ENCODE data around the gene GNAO1.
A peak's percentile ranks its signal among the peaks of the same experiment; 100 is the strongest.

Gene GNAO1

GRCh38 chr16:56191156-56191815 lies at the start of gene GNAO1:
GNAO1 (plus strand) TSS chr16:56191489; CDS start chr16:56192236, 747 bp downstream.
- DNase-seq = peak; percentile 92

GRCh38 chr16:56143666-56144065 lies 47.6 kb upstream of the GNAO1 start:
- DNase-seq = no peak

GRCh38 chr16:56145369-56145768 lies 45.9 kb upstream of the GNAO1 start:
- no peak for DNase-seq

GRCh38 chr16:56151621-56152020 lies 39.7 kb upstream of the GNAO1 start:
- no peak for DNase-seq

DNA sequence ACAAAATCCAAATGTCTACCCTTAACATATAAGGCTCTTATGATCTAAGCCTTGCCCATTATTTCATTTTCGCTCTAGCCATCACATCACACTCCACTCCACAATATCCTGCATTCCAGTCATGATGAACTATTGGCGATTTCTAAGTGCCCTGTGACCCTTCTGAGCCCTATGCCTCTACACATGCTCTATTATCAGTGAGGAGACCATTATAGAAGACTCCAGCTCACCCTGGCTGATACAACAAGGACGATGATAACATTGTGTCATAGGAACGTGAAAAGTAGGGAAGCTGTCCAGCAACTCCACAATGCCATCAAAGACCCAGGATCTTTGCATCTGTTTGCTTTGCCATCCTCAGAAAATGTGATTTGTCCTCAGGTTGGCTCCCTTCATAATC lies 29.6 kb upstream of the GNAO1 start:
- no peak for DNase-seq

GRCh38 chr16:56163089-56163488 lies 28.2 kb upstream of the GNAO1 start:
- DNase-seq = no peak

DNA sequence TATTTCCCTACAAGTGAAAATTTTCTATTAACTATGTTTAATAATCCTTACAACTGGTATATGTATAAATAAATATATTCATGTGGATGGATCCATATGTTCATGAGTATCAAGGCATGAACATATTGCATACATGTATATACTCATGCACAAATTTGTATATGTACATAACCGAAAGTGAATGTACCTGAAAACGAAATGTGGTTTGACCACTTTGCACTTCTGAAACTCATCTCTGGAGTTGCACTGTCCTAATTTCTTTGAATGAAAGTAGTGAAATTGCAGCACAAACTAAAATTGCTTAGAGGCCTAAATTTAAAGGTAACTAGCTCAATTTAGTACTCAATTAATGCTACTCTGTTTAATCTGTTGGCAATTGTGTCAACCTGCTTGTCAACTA lies 27.4 kb upstream of the GNAO1 start:
- no peak for DNase-seq

- no peak for DNase-seq
These were observed 26.7 kb upstream of the GNAO1 start for GRCh38 chr16:56164636-56165035.

DNA sequence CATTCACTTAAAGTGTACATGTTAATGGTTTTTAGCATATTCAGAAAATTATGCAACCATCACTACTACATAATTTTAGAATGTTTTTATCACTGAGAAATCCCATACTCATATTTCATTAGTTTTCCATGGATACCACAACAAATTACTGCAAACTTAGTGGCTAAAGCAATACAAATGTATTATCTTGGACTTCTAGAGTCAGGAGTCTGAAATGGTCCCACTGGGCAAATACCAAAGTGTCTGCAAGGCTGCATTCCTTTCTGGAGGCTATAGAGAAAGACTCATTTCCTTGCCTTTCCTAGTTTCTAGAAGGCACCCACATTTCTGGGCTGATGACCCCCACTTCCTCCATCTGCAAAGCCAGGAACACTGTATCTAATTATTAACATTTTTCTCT lies 16.9 kb upstream of the GNAO1 start:
- DNase-seq = no peak

DNA sequence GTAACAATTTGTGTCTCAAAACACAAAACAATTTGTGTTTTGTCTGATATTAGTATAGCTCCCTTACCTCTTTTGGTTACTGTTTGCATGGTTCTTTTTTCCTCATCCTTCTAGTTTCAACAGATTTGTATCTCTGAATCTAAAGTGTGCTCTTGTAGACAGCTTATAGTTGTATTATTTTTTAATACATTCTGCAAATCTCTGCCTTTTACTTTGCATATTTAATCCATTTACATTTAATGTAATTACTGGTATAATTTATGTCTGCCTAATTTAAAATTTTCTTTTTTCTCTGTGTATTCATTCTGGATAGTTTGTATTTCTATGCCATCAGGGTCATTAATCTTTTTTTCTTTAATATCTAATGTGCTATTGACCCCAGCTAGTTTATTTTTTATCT lies 9.9 kb upstream of the GNAO1 start:
- no peak for DNase-seq

- no peak for DNase-seq
These were observed 8.0 kb upstream of the GNAO1 start for GRCh38 chr16:56183266-56183665.

DNA sequence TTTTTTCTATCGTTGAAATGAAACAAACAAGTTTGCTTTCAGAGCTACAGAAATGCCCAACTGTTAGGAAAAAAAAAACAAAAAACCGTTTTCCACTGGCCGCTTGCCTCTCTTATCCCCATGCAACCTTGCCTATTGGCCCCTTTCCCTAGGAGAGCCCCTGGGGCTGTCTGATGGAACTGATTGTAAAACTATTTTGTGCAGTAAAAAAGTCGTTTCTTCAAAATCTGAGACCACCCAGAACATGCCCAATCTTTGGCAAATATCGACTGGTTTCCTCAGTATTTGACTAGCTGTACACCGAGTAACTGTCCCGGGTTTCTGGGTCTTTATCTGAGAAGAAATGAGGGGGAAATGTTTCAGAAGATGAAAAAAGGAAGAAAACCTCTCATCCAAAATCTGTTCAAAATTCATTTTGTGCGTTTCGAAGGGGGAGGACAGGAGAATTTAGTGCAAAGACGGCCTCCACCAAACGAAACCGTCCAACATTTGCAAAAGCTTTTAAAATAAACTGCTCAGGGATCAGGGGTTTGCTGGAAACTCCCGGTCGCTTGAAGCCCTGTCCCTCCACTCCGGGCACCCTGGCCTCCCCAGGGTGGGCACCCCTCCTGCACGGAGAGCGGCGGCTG lies 1.1 kb upstream of the GNAO1 start:
- peak; percentile 37 for DNase-seq

GRCh38 chr16:56190677-56191155 lies 573 bp upstream of the GNAO1 start:
- no peak for DNase-seq

- peak; percentile 44 for DNase-seq
These were observed 746 bp downstream of the GNAO1 start for GRCh38 chr16:56191835-56192634.

DNA sequence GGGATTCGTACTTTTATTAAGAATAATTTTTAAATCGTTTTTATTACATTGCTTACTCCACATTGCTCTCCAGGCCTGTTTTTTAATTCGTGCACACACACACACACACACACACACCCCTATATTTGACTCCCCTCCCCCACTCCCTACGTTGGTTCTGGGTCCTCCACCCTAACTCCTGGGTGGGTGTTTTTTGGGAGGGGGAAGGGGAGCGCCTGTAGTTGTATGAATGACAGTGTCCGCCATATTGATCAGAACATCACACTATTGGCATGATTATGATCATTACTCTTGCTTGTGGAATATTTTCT lies 1.3 kb downstream of the GNAO1 start:
- DNase-seq = no peak

GRCh38 chr16:56192986-56193945 lies 2.0 kb downstream of the GNAO1 start:
- DNase-seq = no peak

GRCh38 chr16:56193951-56194726 lies 2.9 kb downstream of the GNAO1 start:
- peak; percentile 90 for DNase-seq

GRCh38 chr16:56195151-56195550 lies 3.9 kb downstream of the GNAO1 start:
- peak; percentile 70 for DNase-seq

DNA sequence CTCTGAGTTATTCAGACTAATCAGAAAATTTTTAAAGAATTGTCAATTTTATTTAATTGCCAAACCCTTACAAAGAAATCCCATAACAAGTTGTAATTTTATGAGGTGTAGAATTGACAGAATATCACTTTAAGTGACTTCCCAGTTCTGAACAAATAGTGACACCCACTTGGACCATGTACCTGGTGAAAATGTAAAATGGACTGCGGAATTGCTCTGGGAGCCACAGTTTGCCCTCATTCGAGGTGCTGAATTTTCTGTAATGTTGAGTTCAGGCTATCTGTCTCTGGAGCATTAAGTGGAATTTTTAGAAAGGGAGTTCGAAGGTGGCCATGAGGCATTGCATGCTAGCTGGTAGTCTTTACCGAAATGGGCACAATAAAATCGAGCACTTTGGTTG lies 5.1 kb downstream of the GNAO1 start:
- DNase-seq = no peak

- no peak for DNase-seq
These were observed 6.1 kb downstream of the GNAO1 start for GRCh38 chr16:56197192-56197992.
